ENCODE measurements around the gene HBG1. TPM values are rescaled to one million over a fixed set of nuclear protein-coding genes. Genes with fewer than 3 reads are reported as not detected.

The HBG1 gene
- total and polyA plus RNA-seq, 9 donors, result 3.7 TPM; not detected in 8

DNA sequence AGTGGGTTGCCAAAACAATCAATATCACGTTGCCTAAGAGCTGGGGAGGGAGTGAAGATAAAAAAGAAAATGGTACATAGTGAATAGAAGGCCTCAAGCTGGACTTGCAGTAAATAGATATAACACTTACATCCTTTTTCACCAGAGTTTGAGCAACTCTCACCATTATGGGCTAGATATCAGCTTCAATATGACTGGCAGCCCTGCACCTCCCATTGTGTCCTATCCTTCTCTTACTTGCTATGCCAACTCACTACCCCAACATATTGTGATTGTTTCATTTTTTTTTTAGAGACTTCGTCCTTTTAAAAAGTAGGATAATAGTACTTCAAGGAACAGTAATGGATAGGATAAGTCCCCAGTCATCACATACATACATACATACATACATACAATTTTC is 7.4 kb downstream of the HBG1 start:
- no peaks in the 10 kb centered on the region for H3K27me3 ChIP-seq
- H3K4me3 ChIP-seq, result no peak overlapping the region
- WGBS, 3 donors, result 44 to 59% (median 53%) methylated on average over 2 of the region's 2 CpGs
- H3K9me3 ChIP-seq, result no peaks in the 10 kb centered on the region
- no peak overlapping the region for H3K27ac ChIP-seq
- TF ChIP-seq, protein P1, sequence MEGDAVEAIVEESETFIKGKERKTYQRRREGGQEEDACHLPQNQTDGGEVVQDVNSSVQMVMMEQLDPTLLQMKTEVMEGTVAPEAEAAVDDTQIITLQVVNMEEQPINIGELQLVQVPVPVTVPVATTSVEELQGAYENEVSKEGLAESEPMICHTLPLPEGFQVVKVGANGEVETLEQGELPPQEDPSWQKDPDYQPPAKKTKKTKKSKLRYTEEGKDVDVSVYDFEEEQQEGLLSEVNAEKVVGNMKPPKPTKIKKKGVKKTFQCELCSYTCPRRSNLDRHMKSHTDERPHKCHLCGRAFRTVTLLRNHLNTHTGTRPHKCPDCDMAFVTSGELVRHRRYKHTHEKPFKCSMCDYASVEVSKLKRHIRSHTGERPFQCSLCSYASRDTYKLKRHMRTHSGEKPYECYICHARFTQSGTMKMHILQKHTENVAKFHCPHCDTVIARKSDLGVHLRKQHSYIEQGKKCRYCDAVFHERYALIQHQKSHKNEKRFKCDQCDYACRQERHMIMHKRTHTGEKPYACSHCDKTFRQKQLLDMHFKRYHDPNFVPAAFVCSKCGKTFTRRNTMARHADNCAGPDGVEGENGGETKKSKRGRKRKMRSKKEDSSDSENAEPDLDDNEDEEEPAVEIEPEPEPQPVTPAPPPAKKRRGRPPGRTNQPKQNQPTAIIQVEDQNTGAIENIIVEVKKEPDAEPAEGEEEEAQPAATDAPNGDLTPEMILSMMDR (IDR thresholded peaks at IDR 0.05), result no peak
- TF ChIP-seq EP300 (IDR thresholded peaks at IDR 0.05) (no peak), POLR2A (IDR thresholded peaks at IDR 0.05) (no peak)
- H3K36me3 ChIP-seq, result no peaks in the 10 kb centered on the region
- no peak for DNase-seq
- H3K4me1 ChIP-seq (ENCODE audit: insufficient read depth), result no peaks in the 10 kb centered on the region
- intact Hi-C loops (cut with DNase I), result no loop called here

DNA sequence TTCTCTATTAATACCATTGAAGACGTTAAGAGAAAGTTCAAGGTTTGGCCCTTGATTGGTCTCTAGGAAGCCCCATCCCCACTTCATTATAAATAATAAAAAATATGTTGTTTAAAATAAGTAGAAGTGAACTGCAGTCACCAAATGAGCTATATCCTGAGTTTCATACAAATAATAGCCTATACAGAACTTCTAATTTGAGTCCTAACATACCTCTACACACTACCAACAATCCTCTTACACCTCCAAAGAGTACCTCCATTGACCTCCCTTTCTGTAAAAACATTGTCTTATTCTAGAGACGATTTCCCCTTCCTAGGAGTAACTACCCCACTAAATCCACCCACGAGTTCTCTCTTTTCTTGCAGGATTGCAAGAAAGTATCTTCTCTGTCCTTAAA is 8.2 kb downstream of the HBG1 start:
- TF ChIP-seq, protein P1 (IDR thresholded peaks at IDR 0.05), result no peak
- TF ChIP-seq POLR2A (IDR thresholded peaks at IDR 0.05), result no peak
- TF ChIP-seq EP300 (IDR thresholded peaks at IDR 0.05), result no peak
- no peaks in the 10 kb centered on the region for H3K9me3 ChIP-seq
- H3K27ac ChIP-seq, result no peak overlapping the region
- intact Hi-C loops (cut with DNase I), result no loop called here
- H3K4me3 ChIP-seq, result no peak overlapping the region
- H3K27me3 ChIP-seq, result no peaks in the 10 kb centered on the region
- no peaks in the 10 kb centered on the region for H3K36me3 ChIP-seq
- WGBS, 3 donors, result 49 to 57% (median 50%) methylated on average over 3 of the region's 3 CpGs
- no peak for DNase-seq
- no peaks in the 10 kb centered on the region for H3K4me1 ChIP-seq (ENCODE audit: insufficient read depth)

DNA sequence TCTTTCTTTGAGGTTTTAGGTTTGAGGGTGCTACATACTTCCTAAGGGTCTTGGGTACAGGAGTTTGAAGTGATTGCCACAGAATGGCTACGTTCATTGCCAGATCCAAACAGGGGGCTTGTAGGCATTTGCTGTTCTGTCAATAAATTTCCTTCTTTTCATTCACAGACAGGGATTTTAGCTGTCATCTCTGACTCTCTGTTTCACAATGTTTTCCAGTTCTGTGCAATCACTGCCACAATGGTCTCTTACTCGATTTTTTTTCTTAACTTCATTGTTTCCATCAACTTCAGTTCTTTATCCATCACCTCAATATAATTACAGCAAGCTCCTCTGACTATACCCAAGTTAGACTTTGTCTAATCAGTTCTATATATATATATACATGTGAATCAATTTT is 9.2 kb downstream of the HBG1 start:
- no peak for TF ChIP-seq EP300 (IDR thresholded peaks at IDR 0.05)
- TF ChIP-seq POLR2A (IDR thresholded peaks at IDR 0.05), result no peak
- TF ChIP-seq, protein P1 (IDR thresholded peaks at IDR 0.05), result no peak
- Histone ChIP-seq H3K36me3 (no peaks in the 10 kb centered on the region), H3K4me1 (ENCODE audit: insufficient read depth) (no peaks in the 10 kb centered on the region), H3K27ac (no peak overlapping the region), H3K27me3 (no peaks in the 10 kb centered on the region), H3K9me3 (no peaks in the 10 kb centered on the region), H3K4me3 (no peak overlapping the region)
- WGBS, 3 donors, result 66 to 85% (median 81%) methylated on average over 2 of the region's 2 CpGs
- intact Hi-C loops (cut with DNase I), result no loop called here
- DNase-seq, result no peak

DNA sequence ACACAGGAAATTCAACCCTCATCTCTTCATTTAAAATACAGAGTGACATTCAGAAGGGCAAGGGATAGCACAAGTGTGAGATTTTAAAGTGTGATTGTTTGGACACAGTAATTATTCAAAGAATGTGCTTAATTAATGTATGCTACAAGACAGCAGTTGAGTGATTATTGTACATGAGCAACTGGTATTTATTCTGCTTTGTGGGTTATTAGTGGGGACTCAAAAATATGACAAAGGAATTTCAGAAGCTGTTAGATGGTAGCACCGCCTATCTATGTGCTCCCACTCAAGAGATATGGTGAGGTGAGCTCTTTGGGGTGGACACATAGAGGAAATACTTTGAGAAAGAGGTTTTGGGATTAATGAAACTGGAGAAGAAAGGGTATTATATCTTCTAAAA is 9.6 kb downstream of the HBG1 start:
- H3K4me3 ChIP-seq, result no peak overlapping the region
- H3K27ac ChIP-seq, result no peak overlapping the region
- DNase-seq, result no peak
- H3K9me3 ChIP-seq, result no peaks in the 10 kb centered on the region
- H3K27me3 ChIP-seq, result no peaks in the 10 kb centered on the region
- no peaks in the 10 kb centered on the region for H3K36me3 ChIP-seq
- WGBS, 3 donors, result 69 to 85% (median 76%) methylated on average over 1 of the region's 1 CpG
- H3K4me1 ChIP-seq (ENCODE audit: insufficient read depth), result no peaks in the 10 kb centered on the region
- TF ChIP-seq POLR2A (IDR thresholded peaks at IDR 0.05), result no peak
- TF ChIP-seq, protein P1 (IDR thresholded peaks at IDR 0.05), result no peak
- no peak for TF ChIP-seq EP300 (IDR thresholded peaks at IDR 0.05)
- intact Hi-C loops (cut with DNase I), result no loop called here

DNA sequence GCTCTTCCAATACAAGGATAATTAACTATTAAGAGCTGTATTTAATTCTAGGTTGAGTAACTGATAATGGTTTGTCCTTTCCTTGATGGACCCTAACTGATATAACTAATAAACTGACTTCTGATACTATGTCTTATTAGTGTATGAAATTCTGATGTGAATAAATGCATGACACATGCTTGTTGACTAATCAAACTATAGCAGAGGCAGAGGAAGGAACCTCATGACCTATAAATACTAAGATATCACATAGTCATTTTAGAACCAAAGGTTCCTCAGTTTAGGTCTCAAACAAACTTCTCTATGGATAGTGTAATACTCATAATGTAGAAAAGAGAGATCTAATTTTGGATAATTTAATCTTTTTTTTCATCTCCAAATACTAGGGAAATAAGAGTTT is 10.6 kb downstream of the HBG1 start:
- H3K27ac ChIP-seq, result no peak overlapping the region
- H3K9me3 ChIP-seq, result no peaks in the 10 kb centered on the region
- TF ChIP-seq, protein P1 (IDR thresholded peaks at IDR 0.05), result no peak
- no peak for TF ChIP-seq EP300 (IDR thresholded peaks at IDR 0.05)
- TF ChIP-seq POLR2A (IDR thresholded peaks at IDR 0.05), result no peak
- no peaks in the 10 kb centered on the region for H3K27me3 ChIP-seq
- no peaks in the 10 kb centered on the region for H3K36me3 ChIP-seq
- no peaks in the 10 kb centered on the region for H3K4me1 ChIP-seq (ENCODE audit: insufficient read depth)
- intact Hi-C loops (cut with DNase I), result no loop called here
- no peak overlapping the region for H3K4me3 ChIP-seq
- no peak for DNase-seq
